HepG2 (cell line): Measurements from ENCODE around the gene RAB40C. TPM values are rescaled to one million over a fixed set of nuclear protein-coding genes. Genes with fewer than 3 reads are reported as not detected.

ENCODE experiments used
- ARNTL ChIP-seq: sonication (generic); formaldehyde crosslinking; IDR thresholded peaks from 2 replicates; pipeline ENCODE4 v1.4.0; 2020; ENCODE audit warnings: mild to moderate bottlenecking, missing genetic modification reagents
- BATF2 ChIP-seq: sonication (generic); formaldehyde crosslinking; IDR thresholded peaks from 2 replicates; pipeline ENCODE4 v1.8.0; 2022; ENCODE audit warnings: mild to moderate bottlenecking, missing genetic modification reagents, moderate library complexity
- BCL6 ChIP-seq: IDR thresholded peaks from 2 replicates; pipeline ENCODE4 v1.6.1; 2016; ENCODE audit warnings: missing genetic modification reagents, missing compliant biosample characterization
- CENPX ChIP-seq: sonication (generic); formaldehyde crosslinking; IDR thresholded peaks from 2 replicates; pipeline ENCODE4 v1.9.0; 2021; ENCODE audit warnings: mild to moderate bottlenecking, missing genetic modification reagents, moderate library complexity
- KDM6A ChIP-seq: IDR thresholded peaks from 2 replicates; pipeline ENCODE4 v1.6.1; 2016; ENCODE audit warnings: low read depth
- MATR3 ChIP-seq: sonication (generic); formaldehyde crosslinking; IDR thresholded peaks from 2 replicates; pipeline ENCODE4 v1.4.0; 2020; ENCODE audit warnings: missing genetic modification reagents
- NFKB2 ChIP-seq: sonication (generic); formaldehyde crosslinking; IDR thresholded peaks from 2 replicates; pipeline ENCODE4 v1.4.0; 2020; ENCODE audit warnings: missing genetic modification reagents, borderline replicate concordance
- PITX1 ChIP-seq: sonication (generic); formaldehyde crosslinking; IDR thresholded peaks from 2 replicates; pipeline ENCODE4 v1.5.1; 2020; ENCODE audit warnings: mild to moderate bottlenecking, missing genetic modification reagents
- SAP130 ChIP-seq: IDR thresholded peaks from 2 replicates; pipeline ENCODE4 v1.6.1; 2016; ENCODE audit warnings: low read depth
- SNAPC4 ChIP-seq: sonication (generic); formaldehyde crosslinking; IDR thresholded peaks from 2 replicates; pipeline ENCODE4 v1.4.0; 2020; ENCODE audit warnings: mild to moderate bottlenecking, missing genetic modification reagents
- TEAD3 ChIP-seq: optimal IDR thresholded peaks from 2 replicates; pipeline ENCODE3; 2016; ENCODE audit warnings: borderline replicate concordance
- ZBTB8A ChIP-seq: sonication (generic); formaldehyde crosslinking; IDR thresholded peaks from 2 replicates; pipeline ENCODE4 v1.4.0; 2020; ENCODE audit warnings: mild to moderate bottlenecking, low read depth, missing genetic modification reagents, borderline replicate concordance
- ZC3H13 ChIP-seq: sonication (generic); formaldehyde crosslinking; IDR thresholded peaks from 2 replicates; pipeline ENCODE4 v1.8.1; 2023; ENCODE audit warnings: mild to moderate bottlenecking, missing genetic modification reagents, moderate library complexity
- ZFP37 ChIP-seq: sonication (generic); formaldehyde crosslinking; IDR thresholded peaks from 2 replicates; pipeline ENCODE4 v1.4.0; 2020; ENCODE audit warnings: missing genetic modification reagents, borderline replicate concordance
- ZIK1 ChIP-seq: sonication (generic); formaldehyde crosslinking; IDR thresholded peaks from 2 replicates; pipeline ENCODE4 v1.5.0; 2020; ENCODE audit warnings: mild to moderate bottlenecking, low read depth, missing genetic modification reagents, borderline replicate concordance
- ZMYM2 ChIP-seq: sonication (generic); formaldehyde crosslinking; IDR thresholded peaks from 2 replicates; pipeline ENCODE4 v1.8.0; 2022; ENCODE audit warnings: mild to moderate bottlenecking, missing genetic modification reagents
- ZNF24 ChIP-seq: fragments of 450-650 bp; IDR thresholded peaks from 2 replicates; pipeline ENCODE4 v1.6.1; 2017; ENCODE audit warnings: antibody characterized with exemption, mild to moderate bottlenecking
- ZNF253 ChIP-seq: sonication (generic); formaldehyde crosslinking; IDR thresholded peaks from 2 replicates; pipeline ENCODE4 v1.8.0; 2022; ENCODE audit warnings: mild to moderate bottlenecking, missing genetic modification reagents, borderline replicate concordance
- ZNF296 ChIP-seq: sonication (generic); formaldehyde crosslinking; conservative IDR thresholded peaks from 2 replicates; pipeline ENCODE4 v1.5.0; 2020; ENCODE audit warnings: mild to moderate bottlenecking, missing genetic modification reagents
- ZNF598 ChIP-seq: sonication (generic); formaldehyde crosslinking; IDR thresholded peaks from 2 replicates; pipeline ENCODE4 v1.5.1; 2020; ENCODE audit warnings: mild to moderate bottlenecking, missing genetic modification reagents, borderline replicate concordance
- ZNF75D ChIP-seq: sonication (generic); formaldehyde crosslinking; IDR thresholded peaks from 2 replicates; pipeline ENCODE4 v1.8.1; 2023; ENCODE audit warnings: missing genetic modification reagents, mild to moderate bottlenecking, borderline replicate concordance
- ZNF784 ChIP-seq: sonication (generic); formaldehyde crosslinking; IDR thresholded peaks from 2 replicates; pipeline ENCODE4 v1.5.1; 2020; ENCODE audit warnings: missing genetic modification reagents, mild to moderate bottlenecking, borderline replicate concordance
- ZSCAN30 ChIP-seq: sonication (generic); formaldehyde crosslinking; IDR thresholded peaks from 2 replicates; pipeline ENCODE4 v1.5.0; 2020; ENCODE audit warnings: mild to moderate bottlenecking, missing genetic modification reagents
- ZZZ3 ChIP-seq: sonication (generic); formaldehyde crosslinking; IDR thresholded peaks from 2 replicates; pipeline ENCODE4 v1.4.0; 2020; ENCODE audit warnings: missing genetic modification reagents, mild to moderate bottlenecking, borderline replicate concordance
- polyA plus RNA-seq, 8 experiments: library from polyadenylated mRNA; depleted of rRNA in 3 of 8; stranded (reverse) in 7 of 8; unstranded in 1 of 8; fragments of >200 nt; fragmentation: Illumina TruSeq in 4 of 8; extraction: Trizol in 4 of 8; gene quantifications; 2 replicates each; pipeline versions ENCODE4 v1.2.1 to v1.2.3, GENCODE V29; 2011 to 2016; ENCODE audit warnings: low read depth in 4 of 8, missing spikeins in 1 of 8, mixed read lengths in 1 of 8; ENCODE audit not compliant: insufficient read depth in 1 of 8
- total RNA-seq, 5 experiments: library from RNA; depleted of rRNA; stranded (reverse); fragments of >200 nt; fragmentation: Illumina TruSeq; extraction: Trizol; gene quantifications; 2 replicates each; pipeline ENCODE4 v1.2.3, GENCODE V29; 2016; ENCODE audit warnings: low read depth in 1 of 5

RAB40C gene
- total and polyA plus RNA-seq, 2 of the 13 experiments (the other 11 are each of a cell fraction or from before 2014, with no cell fraction given) = 7.7 to 11.5 TPM

GRCh38 chr16:636206-637080, 46.6 kb downstream of the RAB40C start, which contains the start of gene METTL26 (continued):
- TF ChIP-seq ZBTB8A (no peak; the same call in 1 of the 2 replicates), BATF2 (peak; percentile 59), ZIK1 (CRISPR knock-in tag) (peak; percentile 28; the same call in 1 of the 2 replicates), CENPX (CRISPR knock-in tag) (no peak), ZC3H13 (peak; percentile 77; the same call in 1 of the 2 replicates), KDM6A (CRISPR knock-in tag) (no peak), ZNF24 (peak; percentile 98), ZFP37 (0 out of 2 replicates have a peak, but pooled peaks have one; percentile 56), ZMYM2 (no peak; the same call in none of the 2 replicates), PITX1 (CRISPR knock-in tag) (no peak), SAP130 (CRISPR knock-in tag) (peak; percentile 89), ZNF598 (CRISPR knock-in tag) (no peak), BCL6 (CRISPR knock-in tag) (peak; percentile 35), ZNF784 (CRISPR knock-in tag) (0 out of 2 replicates have a peak, but pooled peaks have one; percentile 4), TEAD3 (CRISPR knock-in tag) (peak; percentile 64), ZSCAN30 (no peak), ZNF75D (CRISPR knock-in tag) (peak; percentile 80; the same call in 1 of the 2 replicates), ARNTL (no peak), SNAPC4 (CRISPR knock-in tag) (peak; percentile 82), MATR3 (CRISPR knock-in tag) (no peak), ZNF296 (CRISPR knock-in tag) (no peak), ZNF253 (no peak), NFKB2 (CRISPR knock-in tag) (peak; percentile 49; the same call in 1 of the 2 replicates), ZZZ3 (CRISPR knock-in tag) (peak; percentile 25; the same call in 1 of the 2 replicates)
